K562 (cell line): ENCODE data around the gene UBE2O.

Source experiments
- EP300 ChIP-seq: IDR thresholded peaks from 2 replicates; pipeline ENCODE4 v1.6.1; 2012; ENCODE audit warnings: low read length, improper control_type of control experiment
- MTF1 ChIP-seq: fragments of 250-450 bp; sonication (Bioruptor Pico); IDR thresholded peaks from 2 replicates; pipeline ENCODE4 v1.9.0; 2021; ENCODE audit warnings: moderate library complexity, mild to moderate bottlenecking, inconsistent platforms, borderline replicate concordance

DNA sequence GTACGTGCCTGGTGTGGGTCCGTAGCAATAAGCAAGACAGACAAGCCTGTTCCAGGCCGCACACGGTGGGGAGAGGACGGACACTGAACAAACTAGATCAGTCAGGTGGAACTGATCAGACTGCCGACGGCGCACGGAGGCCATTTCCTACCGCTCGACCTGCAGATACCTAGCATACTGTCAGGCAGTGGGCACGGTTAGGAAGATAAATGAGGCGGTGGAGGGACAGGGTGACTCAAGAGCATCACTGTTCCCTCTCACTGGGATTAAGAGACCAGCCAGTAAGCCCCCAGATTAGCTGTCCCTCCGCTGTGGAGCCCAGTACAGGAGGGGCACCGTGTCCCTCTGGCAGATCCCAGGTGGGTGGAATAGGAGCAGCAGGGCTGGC is 19.3 kb upstream of the UBE2O start:
- TF ChIP-seq EP300 (no peak), MTF1 (no peak)
